Activated naive CD8-positive, alpha-beta T cell (primary cell): ENCODE measurements around the gene SMCHD1.
"Not testable (repeated sequence)": the region's sequence is repeated elsewhere in the genome, so short reads cannot be mapped to it uniquely, and the experiment has no call there.

ENCODE experiments used
- H3K27ac Mint-ChIP-seq: one replicate; pipeline ENCODE4 v1.8.0; 2021; ENCODE audit warnings: mixed read lengths
- H3K27me3 Mint-ChIP-seq: one replicate; pipeline ENCODE4 v1.8.0; 2021; ENCODE audit warnings: mixed read lengths
- H3K36me3 Mint-ChIP-seq: one replicate; pipeline ENCODE4 v1.8.0; 2021; ENCODE audit warnings: mixed read lengths
- H3K4me1 Mint-ChIP-seq: one replicate; pipeline ENCODE4 v1.8.0; 2021; ENCODE audit warnings: low read depth, mixed read lengths
- H3K4me3 Mint-ChIP-seq: one replicate; pipeline ENCODE4 v1.8.0; 2021; ENCODE audit warnings: mild to moderate bottlenecking, mixed read lengths
- H3K9me3 Mint-ChIP-seq: one replicate; pipeline ENCODE4 v1.8.0; 2021; ENCODE audit warnings: low read depth, mixed read lengths

SMCHD1 gene

DNA sequence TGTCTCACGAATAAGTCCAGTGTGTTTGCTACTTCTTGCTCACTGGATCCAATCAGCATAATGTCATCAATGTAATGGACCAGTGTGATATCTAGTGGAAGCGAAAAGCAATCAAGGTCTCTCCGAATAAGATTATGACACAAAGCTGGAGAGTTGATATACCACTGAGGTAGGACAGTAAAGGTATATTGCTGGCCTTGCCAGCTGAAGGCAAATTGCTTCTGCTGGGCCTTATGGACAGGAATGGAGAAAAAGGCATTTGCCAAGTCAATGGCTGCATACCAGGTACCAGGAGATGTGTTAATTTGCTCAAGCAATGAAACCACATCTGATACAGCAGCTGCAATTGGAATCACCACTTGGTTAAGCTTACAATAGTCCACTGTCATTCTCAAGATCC, 180.6 kb downstream of the SMCHD1 start:
- not testable (repeated sequence) for H3K4me1 Mint-ChIP-seq, H3K9me3 Mint-ChIP-seq, H3K27ac Mint-ChIP-seq, H3K27me3 Mint-ChIP-seq, H3K4me3 Mint-ChIP-seq, H3K36me3 Mint-ChIP-seq

DNA sequence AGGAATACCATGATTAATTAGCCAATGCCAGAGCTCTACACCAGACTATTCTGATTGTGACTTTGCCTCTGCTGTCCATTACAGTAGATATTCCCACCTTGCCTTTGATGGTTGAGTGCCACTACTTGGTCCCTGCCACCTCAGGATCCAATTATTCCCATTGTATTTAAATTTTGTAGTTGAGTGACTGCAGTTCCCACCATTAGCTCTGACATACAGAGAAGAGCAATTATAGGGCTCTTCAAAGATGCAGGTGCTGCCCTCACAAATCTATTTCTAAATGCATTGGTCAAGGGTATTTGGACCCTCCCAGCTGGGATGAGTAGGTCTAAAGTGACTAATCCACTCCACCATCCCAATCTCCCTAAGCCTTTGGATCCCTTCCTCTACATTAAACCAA, 181.8 kb downstream of the SMCHD1 start:
- not testable (repeated sequence) for H3K27ac Mint-ChIP-seq, H3K27me3 Mint-ChIP-seq, H3K4me3 Mint-ChIP-seq, H3K36me3 Mint-ChIP-seq, H3K4me1 Mint-ChIP-seq, H3K9me3 Mint-ChIP-seq

DNA sequence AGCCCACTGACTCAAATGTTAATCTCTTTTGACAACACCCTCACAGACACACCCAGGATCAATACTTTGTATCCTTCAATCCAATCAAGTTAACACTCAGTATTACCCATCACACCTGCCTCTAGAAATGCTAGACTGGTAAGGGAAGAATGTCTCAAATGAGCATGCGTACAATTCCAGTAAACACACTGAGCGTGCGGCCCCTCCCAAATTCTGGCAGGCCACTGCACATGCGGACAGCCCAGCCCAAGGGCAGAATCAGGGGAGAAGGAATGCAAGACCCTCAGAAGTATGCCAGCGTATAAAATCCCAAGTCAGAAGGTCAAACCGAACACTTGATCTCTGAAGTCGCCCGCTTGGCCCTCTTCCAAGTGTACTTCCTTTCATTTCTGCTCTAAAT, 183.7 kb downstream of the SMCHD1 start:
- peaks cover 2% of the 10 kb centered on the region for H3K4me1 Mint-ChIP-seq
- H3K27me3 Mint-ChIP-seq = no peaks in the 10 kb centered on the region
- H3K9me3 Mint-ChIP-seq = no peaks in the 10 kb centered on the region
- H3K27ac Mint-ChIP-seq = no peak overlapping the region
- no peak overlapping the region for H3K4me3 Mint-ChIP-seq
- H3K36me3 Mint-ChIP-seq = peaks cover 6% of the 10 kb centered on the region

- H3K36me3 Mint-ChIP-seq = peaks cover 6% of the 10 kb centered on the region
- H3K27me3 Mint-ChIP-seq = no peaks in the 10 kb centered on the region
- H3K9me3 Mint-ChIP-seq = no peaks in the 10 kb centered on the region
- peaks cover 2% of the 10 kb centered on the region for H3K4me1 Mint-ChIP-seq
- no peak overlapping the region for H3K4me3 Mint-ChIP-seq
- H3K27ac Mint-ChIP-seq = no peak overlapping the region
These were observed 185.0 kb downstream of the SMCHD1 start for GRCh38 chr18:2840521-2840920.

DNA sequence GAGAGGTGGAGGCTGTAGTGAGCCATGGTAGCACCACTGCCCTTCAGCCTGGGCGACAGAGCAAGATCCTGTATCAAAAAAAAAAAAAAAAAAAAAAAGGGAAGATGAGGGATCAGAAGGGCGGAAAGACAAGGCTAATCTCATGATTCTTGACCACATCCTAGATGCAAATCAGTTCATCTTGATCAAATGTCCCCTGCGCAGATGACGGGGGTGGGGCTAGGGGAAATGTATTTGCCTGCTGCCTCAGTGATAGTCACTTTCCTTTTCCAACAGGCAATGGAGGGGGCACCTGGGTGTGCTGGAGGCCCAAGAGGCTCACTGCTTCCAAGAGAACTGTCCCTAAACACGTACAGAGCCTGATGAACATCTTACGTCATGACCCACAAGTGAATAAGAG, 187.6 kb downstream of the SMCHD1 start:
- H3K4me1 Mint-ChIP-seq = peaks cover 10% of the 10 kb centered on the region
- H3K36me3 Mint-ChIP-seq = peaks cover 6% of the 10 kb centered on the region
- H3K9me3 Mint-ChIP-seq = no peaks in the 10 kb centered on the region
- H3K27me3 Mint-ChIP-seq = peaks cover 3% of the 10 kb centered on the region
- no peak overlapping the region for H3K27ac Mint-ChIP-seq
- no peak overlapping the region for H3K4me3 Mint-ChIP-seq

- H3K4me3 Mint-ChIP-seq = peak overlapping the region; percentile 7
- no peak overlapping the region for H3K27ac Mint-ChIP-seq
- no peaks in the 10 kb centered on the region for H3K9me3 Mint-ChIP-seq
- H3K27me3 Mint-ChIP-seq = peaks cover 16% of the 10 kb centered on the region
- H3K4me1 Mint-ChIP-seq = peaks cover 15% of the 10 kb centered on the region
- no peaks in the 10 kb centered on the region for H3K36me3 Mint-ChIP-seq
These were observed 189.6 kb downstream of the SMCHD1 start for GRCh38 chr18:2845172-2845571.

DNA sequence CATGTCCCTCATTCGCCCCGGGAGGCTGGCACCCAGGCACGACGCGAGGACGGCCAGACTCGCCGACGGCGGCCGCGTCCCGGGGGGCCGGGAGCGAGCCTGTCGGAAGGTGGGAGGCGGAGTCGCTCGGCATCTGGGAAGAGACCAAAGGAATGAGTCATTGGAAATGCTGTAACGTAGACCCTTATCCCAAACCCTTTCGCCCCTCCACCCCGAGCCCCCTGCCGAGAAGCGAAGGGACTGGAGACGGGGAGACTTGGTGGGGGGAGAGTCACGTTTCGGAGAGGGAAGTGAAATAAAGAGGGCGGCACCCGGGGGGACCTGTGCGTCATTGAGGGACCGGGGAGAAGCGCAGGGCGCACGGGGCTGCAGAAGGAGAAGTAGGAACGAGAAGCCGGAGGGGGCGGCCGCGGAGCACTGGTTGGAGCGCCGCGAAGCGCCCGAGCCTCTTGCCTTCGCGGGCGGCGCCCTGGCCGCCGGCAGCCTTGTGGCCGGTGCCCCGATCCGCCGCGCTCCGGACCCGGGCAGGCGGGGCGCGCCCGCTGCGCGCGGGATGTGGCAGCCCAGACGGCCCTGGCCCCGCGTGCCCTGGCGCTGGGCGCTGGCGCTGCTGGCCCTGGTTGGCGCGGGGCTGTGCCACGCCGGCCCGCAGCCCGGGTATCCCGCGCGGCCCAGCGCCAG, 191.2 kb downstream of the SMCHD1 start, which contains the start of gene EMILIN2:
Gene EMILIN2, plus strand, starts transcription at position 371 of the 681 bp plus-strand sequence. Its CDS starts 183 bp downstream, at position 554.
- Mint-ChIP-seq H3K9me3 (no peaks in the 10 kb centered on the region), H3K27me3 (peaks cover 26% of the 10 kb centered on the region), H3K4me1 (peaks cover 20% of the 10 kb centered on the region), H3K27ac (peak within 1 kb of the TSS; percentile 43), H3K4me3 (peak within 1 kb of the TSS; percentile 87), H3K36me3 (peaks cover 2% of the 10 kb centered on the region)

- Mint-ChIP-seq H3K36me3 (peaks cover 2% of the 10 kb centered on the region), H3K27me3 (peaks cover 28% of the 10 kb centered on the region), H3K4me3 (peak overlapping the region; percentile 86), H3K4me1 (peaks cover 20% of the 10 kb centered on the region), H3K27ac (no peak overlapping the region), H3K9me3 (no peaks in the 10 kb centered on the region)
These were observed 192.1 kb downstream of the SMCHD1 start for GRCh38 chr18:2847317-2848246.

DNA sequence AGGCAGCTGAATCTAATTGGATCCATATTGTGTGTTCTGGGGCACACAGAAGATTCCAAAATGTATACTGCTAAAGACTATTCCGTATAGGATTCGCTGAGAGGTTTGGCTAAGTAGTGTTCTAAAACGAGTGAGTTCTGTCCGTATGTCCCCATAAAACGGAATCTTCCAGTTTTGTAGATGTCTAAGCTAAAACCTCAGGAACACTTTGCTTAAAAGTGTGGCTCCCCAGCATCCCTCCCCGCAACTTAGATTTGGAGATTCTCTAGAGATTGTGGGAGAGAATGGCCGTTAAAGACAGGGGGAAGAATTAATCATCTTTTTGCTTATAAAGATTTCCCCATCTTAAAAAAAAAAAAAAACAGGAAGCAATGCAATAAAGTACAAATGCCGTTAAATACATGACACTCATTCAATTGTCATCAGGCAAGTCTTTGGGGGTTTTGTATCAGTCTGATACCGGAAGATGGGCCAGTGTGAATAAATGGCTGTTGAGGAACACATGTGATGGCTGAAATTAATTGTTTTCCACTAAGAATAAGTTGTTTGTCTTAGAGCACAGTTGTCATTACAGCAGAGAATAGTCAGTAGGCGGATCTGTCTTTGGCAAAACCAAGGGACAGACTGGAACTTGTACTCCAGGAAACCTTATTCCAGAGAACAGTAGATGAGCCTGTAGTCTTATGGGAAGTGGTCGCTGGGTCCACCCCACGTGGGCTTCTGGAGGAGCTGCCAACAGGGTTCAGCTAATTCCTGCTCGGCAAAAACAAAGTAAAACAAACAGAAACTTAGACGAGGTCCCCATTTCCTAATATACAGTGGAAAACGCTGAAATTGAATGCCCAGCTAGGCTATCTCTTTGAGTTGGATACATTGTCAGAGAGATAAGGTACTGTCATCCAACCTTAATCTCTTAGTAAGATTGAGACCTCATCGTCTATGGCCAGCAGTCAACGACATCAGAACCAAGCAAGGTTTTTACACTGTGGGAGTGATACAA, 193.0 kb downstream of the SMCHD1 start:
- peaks cover 18% of the 10 kb centered on the region for H3K4me1 Mint-ChIP-seq
- H3K36me3 Mint-ChIP-seq = peaks cover 2% of the 10 kb centered on the region
- no peak overlapping the region for H3K27ac Mint-ChIP-seq
- H3K4me3 Mint-ChIP-seq = peak overlapping the region; percentile 86
- H3K27me3 Mint-ChIP-seq = peaks cover 28% of the 10 kb centered on the region
- H3K9me3 Mint-ChIP-seq = no peaks in the 10 kb centered on the region

- Mint-ChIP-seq H3K4me1 (peaks cover 18% of the 10 kb centered on the region), H3K4me3 (no peak overlapping the region), H3K36me3 (peaks cover 2% of the 10 kb centered on the region), H3K9me3 (no peaks in the 10 kb centered on the region), H3K27me3 (peaks cover 28% of the 10 kb centered on the region), H3K27ac (no peak overlapping the region)
These were observed 195.3 kb downstream of the SMCHD1 start for GRCh38 chr18:2850816-2851215.

GRCh38 chr18:2851771-2852170, 196.2 kb downstream of the SMCHD1 start:
- Mint-ChIP-seq H3K4me1 (peaks cover 18% of the 10 kb centered on the region), H3K4me3 (no peak overlapping the region), H3K9me3 (no peaks in the 10 kb centered on the region), H3K36me3 (peaks cover 2% of the 10 kb centered on the region), H3K27me3 (peaks cover 26% of the 10 kb centered on the region), H3K27ac (no peak overlapping the region)

DNA sequence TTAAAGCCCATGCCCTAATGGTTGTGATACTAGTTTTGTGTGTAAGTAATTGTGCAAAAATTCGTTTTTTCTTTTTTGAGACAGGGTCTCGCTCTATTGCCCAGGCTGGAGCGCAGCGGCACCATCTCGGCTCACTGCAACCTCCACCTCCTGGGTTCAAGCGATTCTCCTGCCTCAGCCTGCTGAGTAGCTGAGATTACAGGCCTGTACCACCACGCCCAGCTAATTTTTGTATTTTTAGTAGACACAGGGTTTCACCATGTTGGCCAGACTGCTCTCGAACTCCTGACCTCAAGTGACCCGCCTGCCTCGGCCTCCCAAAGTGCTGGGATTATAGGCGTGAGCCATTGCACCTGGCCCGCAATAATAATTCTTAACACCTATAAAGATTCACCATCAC, 196.9 kb downstream of the SMCHD1 start:
- H3K9me3 Mint-ChIP-seq, H3K4me3 Mint-ChIP-seq, H3K36me3 Mint-ChIP-seq, H3K27ac Mint-ChIP-seq: not testable (repeated sequence)
- H3K4me1 Mint-ChIP-seq = peaks cover 19% of the 10 kb centered on the region
- H3K27me3 Mint-ChIP-seq = peaks cover 26% of the 10 kb centered on the region

GRCh38 chr18:2853173-2853925, 197.8 kb downstream of the SMCHD1 start:
- Mint-ChIP-seq H3K4me3 (no peak overlapping the region), H3K27ac (no peak overlapping the region), H3K9me3 (no peaks in the 10 kb centered on the region), H3K36me3 (peaks cover 2% of the 10 kb centered on the region), H3K27me3 (peaks cover 23% of the 10 kb centered on the region), H3K4me1 (peaks cover 14% of the 10 kb centered on the region)
